Kidney (tissue), 14 donors: Measurements from ENCODE around the gene MX2. TPM values are rescaled to one million over a fixed set of nuclear protein-coding genes. Genes with fewer than 3 reads are reported as not detected.

Experiments used
- DNase-seq, 5 donors: peaks; one replicate each; pipeline ENCODE4 v3.0.0-alpha.2; 2013 to 2020
- FAIRE-seq: peaks from 2 replicates; lab custom pipeline; 2012; peaks lifted over from hg19 to GRCh38; lab: Jason Lieb, UNC
- H3K27ac ChIP-seq, 2 donors: one replicate each; pipeline ENCODE4 v1.7.0; 2013; ENCODE audit warnings: low read depth in 2 of 2, low read length in 2 of 2, inconsistent platforms in 1 of 2
- H3K27me3 ChIP-seq: one replicate; pipeline ENCODE4 v1.7.1; 2013; ENCODE audit warnings: low read length, inconsistent platforms; ENCODE audit not compliant: control insufficient read depth, insufficient read depth
- H3K36me3 ChIP-seq, 3 donors: one replicate each; pipeline versions ENCODE4 v1.7.0 to v1.7.1; 2013; ENCODE audit warnings: low read length in 3 of 3, control low read depth in 1 of 3, inconsistent platforms in 1 of 3; ENCODE audit not compliant: insufficient read depth in 3 of 3, control insufficient read depth in 2 of 3
- H3K4me1 ChIP-seq, 3 donors: one replicate each; pipeline versions ENCODE4 v1.7.0 to v1.7.1; 2013; ENCODE audit warnings: low read length in 3 of 3, inconsistent platforms in 1 of 3, low read depth in 1 of 3; ENCODE audit not compliant: control insufficient read depth in 2 of 3, insufficient read depth in 2 of 3
- H3K4me3 ChIP-seq, 3 donors: one replicate each; pipeline versions ENCODE4 v1.7.0 to v1.8.1; 2013; ENCODE audit warnings: low read length in 3 of 3, control low read depth in 1 of 3, inconsistent platforms in 1 of 3
- H3K9ac ChIP-seq, 3 donors: one replicate each; pipeline versions ENCODE4 v1.7.0 to v1.7.1; 2013; ENCODE audit warnings: low read length in 3 of 3, control low read depth in 1 of 3, inconsistent platforms in 1 of 3
- H3K9me3 ChIP-seq, 3 donors: one replicate each; pipeline versions ENCODE4 v1.7.0 to v1.7.1; 2013; ENCODE audit warnings: low read length in 3 of 3, control low read depth in 1 of 3, inconsistent platforms in 1 of 3; ENCODE audit not compliant: control insufficient read depth in 2 of 3, insufficient read depth in 1 of 3
- intact Hi-C: fragments of 100-400 bp; cut with DNase I; formaldehyde crosslinking; loops from one replicate; pipeline ENCODE4 v1.11.1; 2022
- polyA plus RNA-seq: library from polyadenylated mRNA; stranded (reverse); fragments of 350-450 nt; fragmentation: Illumina TruSeq; extraction: RNeasy Lipid Tissue Mini Kit (QIAGEN cat#74804); gene quantifications from one replicate; pipeline ENCODE4 v1.2.3, GENCODE V29; 2014; ENCODE audit warnings: low read depth, low replicate concordance; ENCODE audit not compliant: insufficient read depth
- total RNA-seq: library from RNA; stranded (reverse); fragmentation: NEBNext Ultra II Directional; extraction: Animal tissue kit (Norgen Biotek cat#: 25700); gene quantifications from one replicate; pipeline ENCODE4 v1.2.1, GENCODE V29; 2021
- TF ChIP-seq, protein P1 (sequence below): IDR thresholded peaks from 3 replicates; pipeline ENCODE4 v1.5.1; 2012; ENCODE audit warnings: mild to moderate bottlenecking, moderate library complexity, borderline replicate concordance; ENCODE audit not compliant: insufficient read depth; ENCODE audit errors: extremely low read depth
- donor health status: control.
- donor health status: control.
- donor health status: control.
- donor health status: control.
- donor health status: control.
- donor health status: DM: yes; HTN: yes; CAD: no.
- donor health status: Normal renal cell carcinoma (clear cell type).

MX2 gene
- total and polyA plus RNA-seq, 2 donors from 2014 or later, result 4.3 to 11.7 TPM

DNA sequence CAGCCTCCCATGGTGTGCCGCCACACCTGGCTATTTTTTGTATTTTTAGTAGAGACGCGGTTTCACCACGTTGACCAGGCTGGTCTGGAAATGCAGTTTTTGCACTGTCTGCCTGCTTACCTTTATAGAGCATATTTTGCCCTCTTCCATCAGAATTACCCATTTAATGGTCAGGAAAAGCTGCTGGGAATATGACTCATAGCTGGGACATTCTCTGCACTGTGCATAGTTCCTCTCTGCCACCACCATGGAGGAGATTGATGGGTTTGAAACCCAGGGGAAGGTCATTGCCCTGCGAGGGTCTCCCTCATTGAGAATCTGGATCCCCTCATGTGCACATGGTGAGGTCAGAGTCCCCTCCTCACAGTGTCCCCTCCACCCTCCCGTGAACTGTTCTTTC is 96.3 kb downstream of the MX2 start:
- H3K9ac ChIP-seq, result no peak overlapping the region
- intact Hi-C loops, result loop anchor here (10.0 kb wide), 1 partner anchor 173 kb away; no protein-coding TSS in a partner anchor
- DNase-seq (no peak), FAIRE-seq (no peak)
- TF ChIP-seq, protein P1, sequence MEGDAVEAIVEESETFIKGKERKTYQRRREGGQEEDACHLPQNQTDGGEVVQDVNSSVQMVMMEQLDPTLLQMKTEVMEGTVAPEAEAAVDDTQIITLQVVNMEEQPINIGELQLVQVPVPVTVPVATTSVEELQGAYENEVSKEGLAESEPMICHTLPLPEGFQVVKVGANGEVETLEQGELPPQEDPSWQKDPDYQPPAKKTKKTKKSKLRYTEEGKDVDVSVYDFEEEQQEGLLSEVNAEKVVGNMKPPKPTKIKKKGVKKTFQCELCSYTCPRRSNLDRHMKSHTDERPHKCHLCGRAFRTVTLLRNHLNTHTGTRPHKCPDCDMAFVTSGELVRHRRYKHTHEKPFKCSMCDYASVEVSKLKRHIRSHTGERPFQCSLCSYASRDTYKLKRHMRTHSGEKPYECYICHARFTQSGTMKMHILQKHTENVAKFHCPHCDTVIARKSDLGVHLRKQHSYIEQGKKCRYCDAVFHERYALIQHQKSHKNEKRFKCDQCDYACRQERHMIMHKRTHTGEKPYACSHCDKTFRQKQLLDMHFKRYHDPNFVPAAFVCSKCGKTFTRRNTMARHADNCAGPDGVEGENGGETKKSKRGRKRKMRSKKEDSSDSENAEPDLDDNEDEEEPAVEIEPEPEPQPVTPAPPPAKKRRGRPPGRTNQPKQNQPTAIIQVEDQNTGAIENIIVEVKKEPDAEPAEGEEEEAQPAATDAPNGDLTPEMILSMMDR, result no peak
- no peaks in the 10 kb centered on the region for H3K27me3 ChIP-seq
- peaks cover 0 to 12% (median 0%) of the 10 kb centered on the region in 3 donors for H3K36me3 ChIP-seq
- H3K4me1 ChIP-seq, result peaks cover 0 to 3% (median 0%) of the 10 kb centered on the region in 3 donors
- H3K9me3 ChIP-seq, result no peaks in the 10 kb centered on the region
- H3K27ac ChIP-seq, result no peak overlapping the region
- no peak overlapping the region for H3K4me3 ChIP-seq

DNA sequence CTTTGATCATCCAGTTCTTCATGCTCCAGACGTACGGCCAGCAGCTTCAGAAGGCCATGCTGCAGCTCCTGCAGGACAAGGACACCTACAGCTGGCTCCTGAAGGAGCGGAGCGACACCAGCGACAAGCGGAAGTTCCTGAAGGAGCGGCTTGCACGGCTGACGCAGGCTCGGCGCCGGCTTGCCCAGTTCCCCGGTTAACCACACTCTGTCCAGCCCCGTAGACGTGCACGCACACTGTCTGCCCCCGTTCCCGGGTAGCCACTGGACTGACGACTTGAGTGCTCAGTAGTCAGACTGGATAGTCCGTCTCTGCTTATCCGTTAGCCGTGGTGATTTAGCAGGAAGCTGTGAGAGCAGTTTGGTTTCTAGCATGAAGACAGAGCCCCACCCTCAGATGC is 96.7 kb downstream of the MX2 start:
- intact Hi-C loops, result loop anchor here (10.0 kb wide), 1 partner anchor 174 kb away; no protein-coding TSS in a partner anchor
- H3K4me3 ChIP-seq, result no peak overlapping the region
- peaks cover 0 to 12% (median 0%) of the 10 kb centered on the region in 3 donors for H3K36me3 ChIP-seq
- H3K27ac ChIP-seq, result no peak overlapping the region
- no peak overlapping the region for H3K9ac ChIP-seq
- FAIRE-seq (no peak), DNase-seq (no peak)
- H3K9me3 ChIP-seq, result no peaks in the 10 kb centered on the region
- TF ChIP-seq, protein P1, result no peak
- H3K4me1 ChIP-seq, result peaks cover 0 to 3% (median 0%) of the 10 kb centered on the region in 3 donors
- no peaks in the 10 kb centered on the region for H3K27me3 ChIP-seq

Other genes with a start within 250 kb of the MX2 start
- 65.7 TPM for gene BACE2, start 193.9 kb upstream of the MX2 start, total RNA-seq
- 55.5 TPM for gene BACE2, start 193.9 kb upstream of the MX2 start, polyA plus RNA-seq
- 19.4 TPM for gene FAM3B, start 45.2 kb upstream of the MX2 start, total RNA-seq
- 44.4 TPM for gene FAM3B, start 45.2 kb upstream of the MX2 start, polyA plus RNA-seq
- 47.4 TPM for gene MX1, start 64.2 kb downstream of the MX2 start, total RNA-seq
- gene MX1, start 64.2 kb downstream of the MX2 start, polyA plus RNA-seq, result 22.9 TPM
- gene TMPRSS2, start 146.1 kb downstream of the MX2 start, total RNA-seq, result 32.8 TPM
- 55.0 TPM for gene TMPRSS2, start 146.1 kb downstream of the MX2 start, polyA plus RNA-seq